Stimulated activated effector memory CD8-positive, alpha-beta T cell treated with anti-CD3 and anti-CD28 coated beads, Interleukin-12 subunit alpha, Interleukin-12 subunit beta, amount 100 ng/mL, for 72 hours (primary cell): ENCODE results near the gene STUM.

Source experiments
- ATAC-seq: fragments of 150-1000 bp; cut with Tn5 transposase; 2 replicates; pipeline ENCODE4 v1.10.0; 2021
- DNase-seq, 2 donors: peaks; one replicate each; pipeline ENCODE4 v3.0.0; 2021 to 2022; ENCODE audit warnings: low spot score in 2 of 2
- H3K27ac Mint-ChIP-seq: one replicate; pipeline ENCODE4 v1.8.0; 2022; ENCODE audit warnings: mild to moderate bottlenecking, mixed read lengths
- H3K36me3 Mint-ChIP-seq: one replicate; pipeline ENCODE4 v1.8.0; 2022; ENCODE audit warnings: mild to moderate bottlenecking, mixed read lengths
- H3K4me1 Mint-ChIP-seq: one replicate; pipeline ENCODE4 v1.8.0; 2022; ENCODE audit warnings: mixed read lengths
- H3K4me3 Mint-ChIP-seq: one replicate; pipeline ENCODE4 v1.8.0; 2022; ENCODE audit warnings: mild to moderate bottlenecking, mixed read lengths
- H3K9me3 Mint-ChIP-seq: one replicate; pipeline ENCODE4 v1.8.0; 2022; ENCODE audit warnings: mixed read lengths

STUM gene

DNA sequence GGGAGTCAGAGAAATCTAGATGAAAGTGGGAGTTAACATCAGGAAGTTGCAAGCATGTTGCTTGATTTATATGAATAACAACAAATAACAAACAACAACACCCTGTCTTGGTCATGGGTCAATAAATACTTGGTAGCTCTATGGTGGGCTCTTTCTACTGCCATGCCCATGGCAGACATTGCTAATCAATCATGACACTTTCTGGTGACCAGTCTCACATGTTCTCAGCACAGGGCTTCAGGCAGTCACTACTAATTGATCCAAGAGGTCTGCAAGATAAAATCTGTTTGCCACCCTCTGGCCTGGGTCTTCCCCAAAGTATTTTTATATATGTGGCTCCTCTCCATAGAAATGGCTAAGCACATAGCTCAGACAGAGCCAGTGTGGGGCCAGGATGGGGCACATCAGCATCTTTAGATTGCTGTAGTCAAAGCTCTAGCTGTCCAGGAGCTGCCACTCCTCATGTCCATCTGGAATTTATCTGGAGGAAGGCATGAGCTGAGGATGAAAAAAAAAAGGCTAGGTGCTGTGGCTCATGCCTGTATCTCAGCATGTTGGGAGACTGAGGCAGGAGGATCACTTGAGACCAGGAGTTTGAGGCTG is 51.2 kb downstream of the STUM start:
- peaks cover 8% of the 10 kb centered on the region for H3K4me1 Mint-ChIP-seq
- no peaks in the 10 kb centered on the region for H3K36me3 Mint-ChIP-seq
- ATAC-seq (no peak), DNase-seq (no peak)
- no peaks in the 10 kb centered on the region for H3K9me3 Mint-ChIP-seq
- H3K4me3 Mint-ChIP-seq = no peak overlapping the region
- no peak overlapping the region for H3K27ac Mint-ChIP-seq

DNA sequence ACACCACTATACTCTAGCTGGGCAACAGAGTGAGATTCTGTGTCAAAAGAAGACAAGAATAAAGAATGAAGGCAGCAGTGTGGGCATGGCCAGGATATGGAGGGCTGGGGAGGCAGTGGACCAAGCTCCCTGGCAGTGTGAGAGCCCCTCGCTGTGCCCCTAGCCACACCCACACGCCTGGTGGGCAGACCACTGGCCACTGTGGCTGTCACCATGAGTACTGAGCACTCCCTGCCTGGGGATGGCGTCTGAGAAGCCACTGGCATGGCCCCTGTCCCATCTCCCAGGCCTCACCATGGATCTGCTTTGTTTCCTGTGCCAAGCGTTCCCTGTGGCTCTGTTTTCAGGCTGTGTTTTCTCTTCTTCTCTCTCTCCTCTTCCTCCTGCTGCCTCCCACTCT is 51.7 kb downstream of the STUM start:
- Mint-ChIP-seq H3K27ac (no peak overlapping the region), H3K9me3 (no peaks in the 10 kb centered on the region)
- DNase-seq = no peak

DNA sequence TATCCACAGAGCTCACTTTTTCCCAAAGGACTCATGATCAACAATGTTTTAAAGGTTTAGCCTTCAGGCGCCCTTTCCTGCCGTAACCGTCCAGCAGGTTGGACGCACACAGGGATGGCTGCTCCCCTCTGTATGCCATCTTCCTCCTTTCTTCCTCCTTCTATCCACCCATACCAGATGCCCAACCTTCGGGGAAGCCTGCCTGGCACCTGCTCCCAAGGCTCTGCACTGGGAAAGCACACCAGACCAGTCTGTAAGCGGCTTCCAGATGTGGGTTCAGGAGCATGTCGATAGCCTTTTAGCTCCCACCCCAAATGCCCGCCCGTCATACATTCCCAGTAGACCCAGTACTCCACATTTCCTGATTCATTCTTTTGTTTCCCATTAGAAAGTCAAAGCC is 52.9 kb downstream of the STUM start:
- Mint-ChIP-seq H3K4me3 (no peak overlapping the region), H3K36me3 (no peaks in the 10 kb centered on the region), H3K4me1 (peaks cover 8% of the 10 kb centered on the region), H3K27ac (no peak overlapping the region), H3K9me3 (no peaks in the 10 kb centered on the region)
- no peak for DNase-seq
- ATAC-seq = no peak

More for the DNA sequence above, 51.7 kb downstream of the STUM start:
- Mint-ChIP-seq H3K4me1 (peaks cover 8% of the 10 kb centered on the region), H3K36me3 (no peaks in the 10 kb centered on the region), H3K4me3 (no peak overlapping the region)
- no peak for ATAC-seq

DNA sequence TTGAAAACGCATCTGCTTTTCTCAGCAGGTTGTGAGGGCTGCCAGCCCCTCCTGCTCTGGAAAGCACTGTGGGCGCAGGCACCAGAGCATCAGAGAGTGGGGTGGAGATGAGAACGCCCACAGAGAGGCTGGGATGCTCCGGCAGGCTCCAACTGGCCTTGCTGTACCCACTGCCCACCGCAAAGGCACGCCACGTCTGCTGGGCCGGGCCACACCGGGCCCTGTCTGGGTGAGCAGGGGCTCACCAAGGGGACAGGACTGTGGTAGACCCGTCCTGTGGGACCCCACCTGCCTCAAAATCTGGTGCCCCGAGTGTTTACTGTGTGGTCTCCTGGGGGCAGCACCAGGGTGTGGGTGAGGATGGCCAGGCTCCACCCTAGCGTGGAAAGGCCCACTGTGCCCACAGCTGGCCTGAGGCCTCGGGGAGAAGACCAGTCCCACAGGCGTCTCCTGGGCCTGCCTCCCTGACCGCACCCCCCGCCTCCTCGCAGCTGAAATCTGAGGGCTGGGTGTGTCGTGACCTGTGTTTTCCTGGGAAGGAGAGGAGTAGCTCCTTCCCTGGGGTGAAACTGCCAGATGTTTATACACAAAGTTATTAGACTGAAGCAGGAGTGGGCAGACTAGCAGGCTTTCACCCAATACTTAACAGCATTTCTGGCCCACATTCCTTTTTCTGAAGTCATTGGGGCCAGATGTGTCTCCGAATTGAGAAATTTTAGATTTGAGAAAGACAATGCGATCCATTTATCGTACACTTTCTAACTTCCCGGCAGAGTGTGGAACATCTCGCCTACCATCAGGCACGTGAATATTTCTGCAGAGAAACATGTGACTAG is 53.8 kb downstream of the STUM start:
- DNase-seq = no peak
- Mint-ChIP-seq H3K36me3 (no peaks in the 10 kb centered on the region), H3K4me3 (no peak overlapping the region), H3K9me3 (no peaks in the 10 kb centered on the region), H3K4me1 (peaks cover 8% of the 10 kb centered on the region), H3K27ac (no peak overlapping the region)
- no peak for ATAC-seq

- Mint-ChIP-seq H3K27ac (no peak overlapping the region), H3K9me3 (no peaks in the 10 kb centered on the region), H3K4me3 (no peak overlapping the region), H3K36me3 (no peaks in the 10 kb centered on the region), H3K4me1 (peaks cover 8% of the 10 kb centered on the region)
- ATAC-seq (no peak), DNase-seq (no peak)
These were observed 54.7 kb downstream of the STUM start for GRCh38 chr1:226603022-226603857.

DNA sequence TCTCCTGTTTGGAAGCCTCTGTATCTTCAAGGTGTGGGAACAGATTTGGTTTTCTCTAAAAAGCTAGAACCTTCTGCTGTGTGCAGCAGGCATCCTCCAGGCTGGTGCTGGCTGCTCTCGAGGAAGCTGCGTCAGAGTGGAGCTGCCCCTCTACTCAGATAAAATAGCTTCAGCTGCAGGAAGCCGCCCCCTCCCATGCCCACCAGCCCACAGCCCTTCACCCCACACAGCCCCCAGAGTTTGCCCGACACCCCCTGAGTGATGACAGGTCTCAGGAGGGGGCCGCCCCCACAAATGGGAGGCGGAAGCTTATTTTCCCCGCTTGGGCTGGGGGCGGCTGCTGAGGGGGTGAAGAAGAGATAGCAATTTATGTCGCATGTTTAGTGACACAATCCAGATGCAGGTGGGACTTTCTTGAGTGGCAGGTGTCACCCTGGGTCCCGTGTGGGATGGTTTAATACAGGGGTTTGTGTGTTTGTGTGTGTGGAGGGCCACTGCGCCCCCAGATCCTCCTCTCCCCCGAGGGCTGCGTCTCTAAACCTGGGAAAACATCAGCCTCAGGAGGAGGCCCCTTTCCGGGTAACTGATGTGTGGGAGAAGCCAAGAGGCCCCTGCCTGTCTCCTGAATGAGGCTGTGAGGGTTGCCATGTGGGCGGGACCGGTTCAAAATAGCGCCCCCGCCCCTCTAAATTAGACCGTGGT is 55.4 kb downstream of the STUM start:
- no peaks in the 10 kb centered on the region for H3K9me3 Mint-ChIP-seq

GRCh38 chr1:226604560-226605317 is 56.2 kb downstream of the STUM start:
- H3K4me1 Mint-ChIP-seq = peaks cover 8% of the 10 kb centered on the region
- ATAC-seq = no peak
- H3K9me3 Mint-ChIP-seq = no peaks in the 10 kb centered on the region

More for the DNA sequence above, 55.4 kb downstream of the STUM start:
- no peaks in the 10 kb centered on the region for H3K36me3 Mint-ChIP-seq
- ATAC-seq = no peak
- DNase-seq = no peak
- H3K4me1 Mint-ChIP-seq = peaks cover 8% of the 10 kb centered on the region
- H3K4me3 Mint-ChIP-seq = no peak overlapping the region
- no peak overlapping the region for H3K27ac Mint-ChIP-seq

GRCh38 chr1:226605318-226605950 is 56.9 kb downstream of the STUM start:
- H3K27ac Mint-ChIP-seq = no peak overlapping the region
- no peak for DNase-seq
- no peaks in the 10 kb centered on the region for H3K9me3 Mint-ChIP-seq
- ATAC-seq = no peak
- H3K4me1 Mint-ChIP-seq = peaks cover 8% of the 10 kb centered on the region
- H3K4me3 Mint-ChIP-seq = no peak overlapping the region
- no peaks in the 10 kb centered on the region for H3K36me3 Mint-ChIP-seq

More at GRCh38 chr1:226604560-226605317, 56.2 kb downstream of the STUM start:
- no peak overlapping the region for H3K27ac Mint-ChIP-seq
- no peak for DNase-seq
- H3K4me3 Mint-ChIP-seq = no peak overlapping the region
- H3K36me3 Mint-ChIP-seq = no peaks in the 10 kb centered on the region

GRCh38 chr1:226606311-226607267 is 58.0 kb downstream of the STUM start:
- no peak for ATAC-seq
- Mint-ChIP-seq H3K9me3 (no peaks in the 10 kb centered on the region), H3K4me1 (peaks cover 8% of the 10 kb centered on the region), H3K27ac (no peak overlapping the region), H3K36me3 (no peaks in the 10 kb centered on the region), H3K4me3 (no peak overlapping the region)
- no peak for DNase-seq

DNA sequence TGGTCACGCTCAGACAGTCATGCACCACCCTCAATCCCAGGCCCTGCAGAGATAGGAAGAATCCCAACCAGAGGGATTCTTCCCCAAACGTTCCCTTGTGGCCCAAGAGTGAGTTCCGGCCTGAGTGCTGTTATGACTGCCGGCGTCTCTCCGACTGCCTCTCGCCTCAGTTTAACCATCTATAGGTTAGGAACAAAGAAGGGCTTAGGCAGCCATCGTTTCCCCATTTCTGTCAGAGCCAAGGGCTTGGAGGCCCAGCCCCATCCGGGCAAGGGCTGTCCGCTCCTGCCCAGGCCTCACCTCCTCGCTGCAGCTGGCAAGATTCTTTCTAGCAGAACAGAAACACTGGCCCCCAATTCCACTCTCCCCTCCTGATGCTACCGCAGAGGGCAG is 58.7 kb downstream of the STUM start:
- DNase-seq (no peak), ATAC-seq (no peak)

GRCh38 chr1:226607821-226608220 is 59.3 kb downstream of the STUM start:
- Mint-ChIP-seq H3K9me3 (no peaks in the 10 kb centered on the region), H3K27ac (no peak overlapping the region), H3K4me1 (peaks cover 8% of the 10 kb centered on the region), H3K36me3 (no peaks in the 10 kb centered on the region), H3K4me3 (no peak overlapping the region)
- no peak for DNase-seq
- no peak for ATAC-seq

More for the DNA sequence above, 58.7 kb downstream of the STUM start:
- Mint-ChIP-seq H3K4me1 (peaks cover 8% of the 10 kb centered on the region), H3K9me3 (no peaks in the 10 kb centered on the region), H3K36me3 (no peaks in the 10 kb centered on the region), H3K4me3 (no peak overlapping the region), H3K27ac (no peak overlapping the region)

- DNase-seq (peak; percentile 55 to 74), ATAC-seq (peak; percentile 78)
These were observed 60.3 kb downstream of the STUM start for GRCh38 chr1:226608699-226609505.

More at GRCh38 chr1:226608699-226609505, 60.3 kb downstream of the STUM start:
- H3K36me3 Mint-ChIP-seq = no peaks in the 10 kb centered on the region
- H3K4me3 Mint-ChIP-seq = no peak overlapping the region
- H3K27ac Mint-ChIP-seq = no peak overlapping the region
- H3K4me1 Mint-ChIP-seq = peaks cover 1% of the 10 kb centered on the region
- H3K9me3 Mint-ChIP-seq = no peaks in the 10 kb centered on the region
